ENCODE measurements around the gene HIF1AN.

The HIF1AN gene

DNA sequence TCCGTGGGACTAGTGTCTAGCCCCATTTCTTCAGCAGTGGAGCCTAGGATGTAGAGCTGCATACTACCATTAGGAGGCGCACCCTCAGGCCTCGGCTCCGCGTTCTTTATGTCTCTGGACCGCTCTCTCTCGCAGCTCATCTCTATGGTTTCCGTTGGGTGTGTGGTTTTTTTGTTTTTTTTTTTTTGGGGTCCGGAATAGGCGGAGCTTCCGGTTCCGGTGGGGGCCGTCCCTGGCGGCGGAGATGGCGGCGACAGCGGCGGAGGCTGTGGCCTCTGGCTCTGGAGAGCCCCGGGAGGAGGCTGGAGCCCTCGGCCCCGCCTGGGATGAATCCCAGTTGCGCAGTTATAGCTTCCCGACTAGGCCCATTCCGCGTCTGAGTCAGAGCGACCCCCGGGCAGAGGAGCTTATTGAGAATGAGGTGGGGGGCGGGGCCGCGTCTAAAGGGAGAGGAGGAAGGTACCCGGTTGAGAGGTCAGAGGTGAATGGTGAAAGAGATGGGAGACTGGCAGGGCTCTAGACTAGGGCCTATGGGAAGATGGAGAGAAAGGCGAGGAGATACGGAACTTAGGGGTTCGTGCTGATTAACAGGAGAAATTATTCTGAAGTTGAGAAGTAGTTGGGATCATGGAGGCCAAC, at the start of gene HIF1AN:
HIF1AN (plus strand) TSS at position 229 of the 639 bp plus-strand sequence; CDS start at position 245, 16 bp downstream.
- DNase-seq (ENCODE audit: low spot score) = peak; percentile 89
- Mint-ChIP-seq H3K4me3 (no peak within 1 kb of the TSS), H3K4me1 (ENCODE audit: low read depth) (peaks cover 23% of the 10 kb centered on the region), H3K36me3 (ENCODE audit: low read depth) (peaks cover 29% of the 10 kb centered on the region), H3K27me3 (ENCODE audit: low read depth) (no peaks in the 10 kb centered on the region), H3K27ac (peak within 1 kb of the TSS; percentile 47), H3K9me3 (no peaks in the 10 kb centered on the region)

DNA sequence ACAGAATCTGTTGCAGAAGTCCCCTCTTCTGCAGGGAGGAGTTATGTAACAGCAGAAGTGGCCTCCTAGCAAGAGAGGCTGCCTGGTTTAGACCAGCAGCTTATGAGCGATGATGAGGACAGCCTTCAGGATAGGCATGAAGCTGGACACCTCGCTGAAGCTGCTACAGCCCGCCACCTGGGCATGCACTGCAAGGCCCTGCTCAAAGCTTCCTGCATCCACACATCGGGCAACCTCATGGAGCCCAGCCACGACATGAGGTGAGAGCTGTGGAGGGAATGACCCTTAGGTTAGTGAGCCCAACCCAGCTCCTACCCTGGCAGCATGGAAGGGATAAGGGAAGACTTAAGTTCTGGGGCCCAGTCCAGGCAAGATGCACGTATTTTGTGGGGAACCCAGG, 48.2 kb upstream of the HIF1AN start:
- no peak for DNase-seq (ENCODE audit: low spot score)
- Mint-ChIP-seq H3K4me1 (ENCODE audit: low read depth) (peaks cover 21% of the 10 kb centered on the region), H3K9me3 (no peaks in the 10 kb centered on the region), H3K36me3 (ENCODE audit: low read depth) (peaks cover 77% of the 10 kb centered on the region), H3K27me3 (ENCODE audit: low read depth) (no peaks in the 10 kb centered on the region), H3K4me3 (no peak overlapping the region), H3K27ac (no peak overlapping the region)

DNA sequence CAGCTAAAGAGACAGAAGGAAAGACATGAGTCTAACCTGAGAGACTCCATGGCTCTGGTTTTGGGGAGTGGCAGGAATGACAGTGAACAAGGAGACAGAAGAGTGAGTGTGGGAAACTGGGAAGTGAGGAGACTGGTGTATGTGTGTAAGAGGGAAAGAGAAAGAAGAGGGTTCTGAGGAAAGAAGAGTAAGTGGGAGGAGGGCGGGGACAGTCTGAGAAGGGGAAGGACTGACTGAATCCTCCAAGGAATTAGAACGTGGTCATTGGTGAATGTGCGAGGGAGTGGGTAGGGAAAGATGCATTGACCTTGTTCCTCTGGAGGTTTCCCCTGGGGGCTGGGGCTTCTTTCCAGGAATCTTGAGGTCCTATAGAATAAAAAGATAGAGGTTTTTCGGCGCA, 46.3 kb upstream of the HIF1AN start:
- no peak for DNase-seq (ENCODE audit: low spot score)
- H3K4me3 Mint-ChIP-seq = no peak overlapping the region
- peaks cover 16% of the 10 kb centered on the region for H3K4me1 Mint-ChIP-seq (ENCODE audit: low read depth)
- peak overlapping the region; percentile 47 for H3K27ac Mint-ChIP-seq
- no peaks in the 10 kb centered on the region for H3K9me3 Mint-ChIP-seq
- no peaks in the 10 kb centered on the region for H3K27me3 Mint-ChIP-seq (ENCODE audit: low read depth)
- peaks cover 83% of the 10 kb centered on the region for H3K36me3 Mint-ChIP-seq (ENCODE audit: low read depth)

DNA sequence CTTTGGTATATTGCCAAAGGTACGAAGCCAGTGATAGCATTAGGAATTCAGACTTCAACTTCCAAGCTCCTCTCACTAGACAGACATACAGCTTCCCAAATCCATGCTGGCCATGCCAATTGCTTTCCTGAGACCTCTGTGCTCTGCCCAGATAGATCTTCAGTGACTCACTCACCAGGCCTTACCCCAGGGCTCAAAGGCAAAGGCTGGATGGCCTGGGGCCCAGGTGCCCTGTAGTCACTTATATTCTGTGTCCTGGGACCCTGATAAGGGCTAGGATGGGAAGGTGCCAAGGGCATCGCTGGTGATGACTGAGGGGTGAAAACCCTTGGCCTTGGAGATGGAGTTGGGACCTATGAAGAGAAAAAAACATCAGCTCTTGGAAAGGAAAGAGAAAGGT, 45.2 kb upstream of the HIF1AN start:
- Mint-ChIP-seq H3K27me3 (ENCODE audit: low read depth) (no peaks in the 10 kb centered on the region), H3K36me3 (ENCODE audit: low read depth) (peaks cover 84% of the 10 kb centered on the region), H3K9me3 (no peaks in the 10 kb centered on the region), H3K27ac (no peak overlapping the region), H3K4me3 (no peak overlapping the region), H3K4me1 (ENCODE audit: low read depth) (peaks cover 16% of the 10 kb centered on the region)
- DNase-seq (ENCODE audit: low spot score) = no peak

DNA sequence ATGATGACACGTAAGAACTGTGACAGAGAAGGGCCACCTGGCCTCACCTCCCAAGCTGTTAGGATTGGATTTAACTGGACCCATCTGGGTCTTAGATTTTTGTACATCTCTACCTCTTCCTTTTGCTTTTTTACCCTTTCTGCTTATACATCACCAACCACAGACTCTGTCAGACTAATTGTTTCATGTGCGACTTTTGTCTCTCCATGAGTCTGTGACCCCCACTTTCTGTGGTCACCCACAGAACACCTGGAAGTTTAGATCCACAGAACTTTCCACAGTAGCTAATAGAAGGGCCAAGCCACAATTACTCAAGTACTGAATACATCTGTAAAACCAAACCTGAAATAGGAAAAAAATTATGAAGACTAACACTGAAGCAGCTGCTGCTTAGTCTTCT, 39.2 kb upstream of the HIF1AN start:
- Mint-ChIP-seq H3K4me1 (ENCODE audit: low read depth) (peaks cover 55% of the 10 kb centered on the region), H3K27ac (peak overlapping the region; percentile 15)

GRCh38 chr10:100498059-100498458, 37.7 kb upstream of the HIF1AN start:
- H3K4me1 Mint-ChIP-seq (ENCODE audit: low read depth) = peaks cover 67% of the 10 kb centered on the region
- H3K4me3 Mint-ChIP-seq = peak overlapping the region; percentile 66
- H3K27ac Mint-ChIP-seq = peak overlapping the region; percentile 67
- H3K27me3 Mint-ChIP-seq (ENCODE audit: low read depth) = no peaks in the 10 kb centered on the region
- H3K9me3 Mint-ChIP-seq = no peaks in the 10 kb centered on the region
- DNase-seq (ENCODE audit: low spot score) = no peak
- peaks cover 92% of the 10 kb centered on the region for H3K36me3 Mint-ChIP-seq (ENCODE audit: low read depth)

More for the DNA sequence above, 39.2 kb upstream of the HIF1AN start:
- no peaks in the 10 kb centered on the region for H3K27me3 Mint-ChIP-seq (ENCODE audit: low read depth)
- peaks cover 87% of the 10 kb centered on the region for H3K36me3 Mint-ChIP-seq (ENCODE audit: low read depth)
- H3K9me3 Mint-ChIP-seq = no peaks in the 10 kb centered on the region
- H3K4me3 Mint-ChIP-seq = no peak overlapping the region
- no peak for DNase-seq (ENCODE audit: low spot score)

- H3K27me3 Mint-ChIP-seq (ENCODE audit: low read depth) = no peaks in the 10 kb centered on the region
- H3K36me3 Mint-ChIP-seq (ENCODE audit: low read depth) = peaks cover 89% of the 10 kb centered on the region
- H3K4me3 Mint-ChIP-seq = no peak overlapping the region
- peak overlapping the region; percentile 11 for H3K27ac Mint-ChIP-seq
- peaks cover 72% of the 10 kb centered on the region for H3K4me1 Mint-ChIP-seq (ENCODE audit: low read depth)
- no peaks in the 10 kb centered on the region for H3K9me3 Mint-ChIP-seq
- no peak for DNase-seq (ENCODE audit: low spot score)
These were observed 34.3 kb upstream of the HIF1AN start for GRCh38 chr10:100501423-100501822.

- peak overlapping the region; percentile 64 for H3K27ac Mint-ChIP-seq
- peaks cover 86% of the 10 kb centered on the region for H3K36me3 Mint-ChIP-seq (ENCODE audit: low read depth)
- peak overlapping the region; percentile 49 for H3K4me3 Mint-ChIP-seq
- H3K4me1 Mint-ChIP-seq (ENCODE audit: low read depth) = peaks cover 75% of the 10 kb centered on the region
- no peak for DNase-seq (ENCODE audit: low spot score)
- H3K9me3 Mint-ChIP-seq = no peaks in the 10 kb centered on the region
- no peaks in the 10 kb centered on the region for H3K27me3 Mint-ChIP-seq (ENCODE audit: low read depth)
These were observed 32.7 kb upstream of the HIF1AN start for GRCh38 chr10:100502926-100503494.

- H3K27ac Mint-ChIP-seq = no peak overlapping the region
- no peaks in the 10 kb centered on the region for H3K9me3 Mint-ChIP-seq
- H3K27me3 Mint-ChIP-seq (ENCODE audit: low read depth) = no peaks in the 10 kb centered on the region
- H3K36me3 Mint-ChIP-seq (ENCODE audit: low read depth) = peaks cover 79% of the 10 kb centered on the region
- peaks cover 73% of the 10 kb centered on the region for H3K4me1 Mint-ChIP-seq (ENCODE audit: low read depth)
- no peak for DNase-seq (ENCODE audit: low spot score)
- no peak overlapping the region for H3K4me3 Mint-ChIP-seq
These were observed 31.6 kb upstream of the HIF1AN start for GRCh38 chr10:100504096-100504495.

DNA sequence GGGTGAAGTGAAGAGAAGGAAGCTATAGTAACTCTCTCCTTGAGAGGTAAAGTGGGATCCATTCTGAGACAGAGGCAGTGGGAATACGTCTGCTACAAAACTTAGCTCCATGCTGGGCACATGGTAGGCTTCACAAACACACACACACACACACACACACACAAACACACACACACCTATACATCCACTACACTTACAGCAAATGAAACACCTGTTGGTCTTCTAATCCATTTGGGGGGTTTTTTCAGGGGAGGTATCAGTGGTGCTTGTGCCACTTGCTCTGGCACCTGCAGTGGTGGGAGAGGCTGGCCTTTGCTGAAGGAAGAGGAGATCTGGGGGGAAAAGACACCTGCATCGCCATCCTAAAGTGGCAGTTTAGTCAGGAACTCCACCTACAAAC, 30.6 kb upstream of the HIF1AN start:
- no peak for DNase-seq (ENCODE audit: low spot score)
- peak overlapping the region; percentile 34 for H3K27ac Mint-ChIP-seq
- H3K27me3 Mint-ChIP-seq (ENCODE audit: low read depth) = no peaks in the 10 kb centered on the region
- peak overlapping the region; percentile 85 for H3K4me3 Mint-ChIP-seq
- no peaks in the 10 kb centered on the region for H3K9me3 Mint-ChIP-seq
- peaks cover 72% of the 10 kb centered on the region for H3K4me1 Mint-ChIP-seq (ENCODE audit: low read depth)
- peaks cover 69% of the 10 kb centered on the region for H3K36me3 Mint-ChIP-seq (ENCODE audit: low read depth)

- Mint-ChIP-seq H3K27ac (peak overlapping the region; percentile 93), H3K27me3 (ENCODE audit: low read depth) (no peaks in the 10 kb centered on the region), H3K36me3 (ENCODE audit: low read depth) (peaks cover 57% of the 10 kb centered on the region), H3K4me3 (peak overlapping the region; percentile 85), H3K4me1 (ENCODE audit: low read depth) (peaks cover 79% of the 10 kb centered on the region), H3K9me3 (no peaks in the 10 kb centered on the region)
- peak; percentile 52 for DNase-seq (ENCODE audit: low spot score)
These were observed 29.0 kb upstream of the HIF1AN start for GRCh38 chr10:100506596-100507356.

DNA sequence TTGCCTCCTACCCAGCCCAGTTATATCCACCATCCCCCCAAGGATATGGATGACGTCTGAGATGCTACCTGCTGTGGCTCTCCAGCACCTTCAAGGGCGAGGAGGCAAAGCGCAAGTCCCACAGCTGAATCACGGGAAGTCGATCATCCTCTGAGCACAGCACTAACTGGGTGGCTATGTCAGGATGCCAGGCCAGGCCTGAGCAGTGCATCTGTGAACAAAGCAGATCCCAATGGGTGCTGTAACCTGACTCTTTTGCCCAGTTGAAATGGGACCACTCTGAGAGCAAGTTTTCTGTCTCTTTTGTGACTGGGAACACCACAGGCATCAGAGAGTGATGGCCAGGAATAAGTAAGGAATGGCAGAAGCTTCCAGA, 28.4 kb upstream of the HIF1AN start:
- Mint-ChIP-seq H3K4me3 (peak overlapping the region; percentile 85), H3K9me3 (no peaks in the 10 kb centered on the region), H3K4me1 (ENCODE audit: low read depth) (peaks cover 83% of the 10 kb centered on the region), H3K36me3 (ENCODE audit: low read depth) (peaks cover 55% of the 10 kb centered on the region), H3K27ac (peak overlapping the region; percentile 93), H3K27me3 (ENCODE audit: low read depth) (no peaks in the 10 kb centered on the region)
- no peak for DNase-seq (ENCODE audit: low spot score)

DNA sequence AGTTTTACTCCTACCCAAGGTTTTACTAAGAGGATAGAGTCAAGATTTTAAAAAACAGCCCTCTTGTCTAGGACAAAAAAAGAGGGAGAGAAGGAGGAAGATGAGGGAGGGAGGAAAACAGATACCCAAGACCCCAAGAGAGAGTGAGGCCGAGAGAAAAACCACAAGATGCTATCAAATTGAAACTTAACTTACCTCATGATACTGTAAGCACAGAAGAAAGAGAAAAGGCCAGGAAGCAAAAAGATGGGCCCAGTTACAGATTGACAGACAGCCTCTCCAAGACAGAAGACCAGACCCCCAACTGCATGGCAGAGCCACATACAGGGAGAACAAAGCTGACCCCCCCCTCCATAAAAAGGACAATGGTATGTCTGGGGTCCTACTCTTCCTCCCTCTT, 27.5 kb upstream of the HIF1AN start:
- Mint-ChIP-seq H3K9me3 (no peaks in the 10 kb centered on the region), H3K27ac (peak overlapping the region; percentile 93), H3K36me3 (ENCODE audit: low read depth) (peaks cover 55% of the 10 kb centered on the region), H3K4me1 (ENCODE audit: low read depth) (peaks cover 83% of the 10 kb centered on the region), H3K27me3 (ENCODE audit: low read depth) (no peaks in the 10 kb centered on the region), H3K4me3 (peak overlapping the region; percentile 85)
- no peak for DNase-seq (ENCODE audit: low spot score)

GRCh38 chr10:100508691-100509150, 27.0 kb upstream of the HIF1AN start:
- peaks cover 83% of the 10 kb centered on the region for H3K4me1 Mint-ChIP-seq (ENCODE audit: low read depth)
- no peaks in the 10 kb centered on the region for H3K27me3 Mint-ChIP-seq (ENCODE audit: low read depth)
- H3K36me3 Mint-ChIP-seq (ENCODE audit: low read depth) = peaks cover 55% of the 10 kb centered on the region
- peak overlapping the region; percentile 93 for H3K27ac Mint-ChIP-seq
- peak; percentile 62 for DNase-seq (ENCODE audit: low spot score)
- H3K9me3 Mint-ChIP-seq = no peaks in the 10 kb centered on the region
- peak overlapping the region; percentile 85 for H3K4me3 Mint-ChIP-seq
